ENCODE measurements around the gene CERS3. TPM values are rescaled to one million over a fixed set of nuclear protein-coding genes. Genes with fewer than 3 reads are reported as not detected.

Gene CERS3
- polyA plus RNA-seq, 1 donor (not counting 4 experiments of a cell fraction or from before 2014, with no cell fraction given), result 23.5 TPM

GRCh38 chr15:100350434-100351226 is 178.1 kb downstream of the CERS3 start:
- TF ChIP-seq CTCF (optimal IDR thresholded peaks at IDR 0.05 in 1 of 3, IDR thresholded peaks at IDR 0.05 in 1 of 3, conservative IDR thresholded peaks at IDR 0.05 in 1 of 3; ENCODE audit: extremely low read depth in 1 of 3, insufficient read depth in 2 of 3, low read length in 3 of 3) (no peak), EZH2 (IDR thresholded peaks at IDR 0.05; ENCODE audit: low read length) (no peak)
- Histone ChIP-seq H3K9me3 (ENCODE audit: control insufficient read depth, low read depth, low read length) (no peaks in the 10 kb centered on the region), H3K36me3 (ENCODE audit: control insufficient read depth in 2 of 2, extremely low read depth in 1 of 2, insufficient read depth in 2 of 2, low read length in 2 of 2) (no peaks in the 10 kb centered on the region), H3K4me2 (ENCODE audit: control insufficient read depth, extremely low read depth, insufficient read depth, low read depth, low read length) (peak overlapping the region; percentile 93), H3K27ac (ENCODE audit: control insufficient read depth, insufficient read depth, low read length) (peak overlapping the region; percentile 76), H3K79me2 (ENCODE audit: control insufficient read depth, insufficient read depth, low read length) (no peaks in the 10 kb centered on the region), H3K4me3 (ENCODE audit: control insufficient read depth in 2 of 3, extremely low read depth in 1 of 3, insufficient read depth in 2 of 3, low read depth in 1 of 3, low read length in 3 of 3) (peak overlapping the region in 1 of 3 experiments; percentile 88), H3K4me1 (ENCODE audit: control insufficient read depth, extremely low read depth, insufficient read depth, low read length) (peaks cover 23% of the 10 kb centered on the region), H3K27me3 (ENCODE audit: control insufficient read depth, extremely low read depth, insufficient read depth, low read length) (peaks cover 6% of the 10 kb centered on the region), H4K20me1 (ENCODE audit: control insufficient read depth, extremely low read depth, insufficient read depth, low read length) (no peaks in the 10 kb centered on the region), H2AFZ (ENCODE audit: control insufficient read depth, low read length) (peak overlapping the region; percentile 77), H3K9ac (ENCODE audit: control insufficient read depth, extremely low read depth, insufficient read depth, low read length) (peak overlapping the region; percentile 86), H3K9me1 (ENCODE audit: control insufficient read depth, extremely low read depth, insufficient read depth, low read length) (no peaks in the 10 kb centered on the region)
- DNase-seq (ENCODE audit: low read depth, low spot score), result no peak
- dilution Hi-C loops (cut with MboI; ENCODE audit: extremely low pct_ligation_motif_present, low sequenced_read_pairs), result no loop called here
- FAIRE-seq, result no peak

Small RNA genes lying within 50 kb of the gene (small RNA-seq; reads per million reads assigned to genes)
- gene RNU6-181P (ENCODE audit: insufficient read length in 3 of 3, low read depth in 3 of 3, low replicate concordance in 1 of 3) (0 to 0.25 (median 0) reads per million in 3 experiments), gene RNU6-322P (ENCODE audit: insufficient read length in 3 of 3, low read depth in 3 of 3, low replicate concordance in 1 of 3) (0 reads per million in 3 experiments)

Other genes starting within 250 kb of the CERS3 start
- gene ADAMTS17, start 187.0 kb downstream of the CERS3 start, polyA plus RNA-seq, result 0.18 to 0.40 TPM (median 0.18 TPM) in 3 replicates
- 12.9 to 19.4 TPM (median 14.9 TPM) in 3 replicates for gene LINS1, start 73.2 kb upstream of the CERS3 start, polyA plus RNA-seq
- 9.5 to 10.8 TPM (median 10.4 TPM) in 3 replicates for gene ASB7, start 73.6 kb upstream of the CERS3 start, polyA plus RNA-seq